CD4-positive, alpha-beta T cell treated with Interleukin-6 for 4 hours (primary cell): ENCODE data around the gene WDR64.

Source experiments
- DNase-seq: peaks from one replicate; pipeline ENCODE4 v3.0.0-alpha.2; 2020; ENCODE audit warnings: mixed read lengths

The WDR64 gene

GRCh38 chr1:241652012-241652411 is at the start of gene WDR64:
Gene WDR64 (plus strand): TSS chr1:241652281. CDS start chr1:241652485, 204 bp downstream.
- no peak for DNase-seq

- no peak for DNase-seq
Measured at GRCh38 chr1:241603731-241604245, 48.3 kb upstream of the WDR64 start.

GRCh38 chr1:241605146-241605805 is 46.8 kb upstream of the WDR64 start:
- no peak for DNase-seq

- DNase-seq, result no peak
Measured at GRCh38 chr1:241606544-241606943, 45.5 kb upstream of the WDR64 start.

GRCh38 chr1:241607497-241607896 is 44.6 kb upstream of the WDR64 start:
- no peak for DNase-seq

- no peak for DNase-seq
Measured at GRCh38 chr1:241608379-241609033, 43.6 kb upstream of the WDR64 start.

- DNase-seq, result no peak
Measured at GRCh38 chr1:241610056-241610815, 41.8 kb upstream of the WDR64 start.

GRCh38 chr1:241611063-241611462 is 41.0 kb upstream of the WDR64 start:
- peak; percentile 7 for DNase-seq

- DNase-seq, result no peak
Measured at GRCh38 chr1:241611736-241612135, 40.3 kb upstream of the WDR64 start.

GRCh38 chr1:241612533-241613477 is 39.3 kb upstream of the WDR64 start:
- no peak for DNase-seq

GRCh38 chr1:241614144-241614543 is 37.9 kb upstream of the WDR64 start:
- DNase-seq, result no peak

GRCh38 chr1:241614572-241614971 is 37.5 kb upstream of the WDR64 start:
- DNase-seq, result no peak

- DNase-seq, result no peak
Measured at GRCh38 chr1:241615043-241615974, 36.8 kb upstream of the WDR64 start.

GRCh38 chr1:241617426-241617825 is 34.7 kb upstream of the WDR64 start:
- no peak for DNase-seq

GRCh38 chr1:241622669-241623068 is 29.4 kb upstream of the WDR64 start:
- DNase-seq, result no peak

- DNase-seq, result no peak
Measured at GRCh38 chr1:241624935-241625334, 27.1 kb upstream of the WDR64 start.

- peak; percentile 65 for DNase-seq
Measured at GRCh38 chr1:241627453-241628259, 24.4 kb upstream of the WDR64 start.

- DNase-seq, result no peak
Measured at GRCh38 chr1:241630005-241630404, 22.1 kb upstream of the WDR64 start.

GRCh38 chr1:241630476-241630875 is 21.6 kb upstream of the WDR64 start:
- no peak for DNase-seq

- no peak for DNase-seq
Measured at GRCh38 chr1:241630899-241631298, 21.2 kb upstream of the WDR64 start.
